A549 (cell line): ENCODE measurements around the gene SMC6.

ENCODE experiments used
- BHLHE40 ChIP-seq: IDR thresholded peaks from 2 replicates; pipeline ENCODE4 v1.6.1; 2012; ENCODE audit warnings: low read depth, low read length, inconsistent platforms
- FOXS1 ChIP-seq: fragments of 250-450 bp; sonication (Bioruptor Pico); IDR thresholded peaks from 2 replicates; pipeline ENCODE4 v1.5.0; 2020; ENCODE audit warnings: mild to moderate bottlenecking, moderate library complexity
- HOXB13 ChIP-seq: fragments of 250-450 bp; sonication (Bioruptor Pico); IDR thresholded peaks from 2 replicates; pipeline ENCODE4 v1.5.0; 2020; ENCODE audit warnings: low read depth, mild to moderate bottlenecking, moderate library complexity
- MAFK ChIP-seq: fragments of 450-650 bp; IDR thresholded peaks from 2 replicates; pipeline ENCODE4 v1.6.1; 2014; ENCODE audit not compliant: partially characterized antibody
- POLR2A ChIP-seq: IDR thresholded peaks from 2 replicates; pipeline ENCODE4 v1.6.1; 2012; ENCODE audit warnings: mild to moderate bottlenecking, low read length
- RCOR1 ChIP-seq: fragments of 150-350 bp; IDR thresholded peaks from 2 replicates; pipeline ENCODE4 v1.6.1; 2014; ENCODE audit warnings: antibody characterized with exemption, low read length, low read depth
- RFX5 ChIP-seq: fragments of 450-650 bp; IDR thresholded peaks from 2 replicates; pipeline ENCODE4 v1.7.1; 2014; ENCODE audit warnings: antibody characterized with exemption, mild to moderate bottlenecking, moderate library complexity
- TF ChIP-seq, protein P1 (sequence below): fragments of >200 bp; sonication (Bioruptor Twin); formaldehyde crosslinking; IDR thresholded peaks from 3 replicates; pipeline ENCODE4 v1.5.1; 2016
- TF ChIP-seq, protein P2 (sequence below): fragments of 450-650 bp; IDR thresholded peaks from 2 replicates; pipeline ENCODE4 v1.6.1; 2014; ENCODE audit warnings: antibody characterized with exemption
- TF ChIP-seq, protein P3 (sequence below): IDR thresholded peaks from 2 replicates; pipeline ENCODE4 v1.6.1; 2012; ENCODE audit warnings: low read depth, borderline replicate concordance

DNA sequence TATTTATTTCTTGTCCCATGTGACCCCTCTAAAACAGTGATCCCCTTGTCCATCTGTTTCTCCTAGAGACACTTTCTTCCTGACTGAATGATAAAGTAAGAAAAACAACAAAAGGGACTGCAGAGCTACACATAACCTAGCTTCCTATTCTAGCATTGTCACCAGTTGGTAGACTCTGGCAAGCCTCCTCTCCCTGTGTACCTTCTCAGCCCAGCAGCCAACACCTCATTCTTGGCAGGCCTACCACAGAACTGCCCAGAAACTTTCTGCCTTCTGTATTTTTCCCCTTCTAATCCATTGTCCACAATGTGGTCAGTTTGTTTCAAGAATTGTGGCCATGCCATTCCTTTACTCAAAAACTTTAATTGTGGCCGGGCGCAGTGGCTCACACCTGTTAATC lies 13.4 kb downstream of the SMC6 start:
- TF ChIP-seq, protein P1, sequence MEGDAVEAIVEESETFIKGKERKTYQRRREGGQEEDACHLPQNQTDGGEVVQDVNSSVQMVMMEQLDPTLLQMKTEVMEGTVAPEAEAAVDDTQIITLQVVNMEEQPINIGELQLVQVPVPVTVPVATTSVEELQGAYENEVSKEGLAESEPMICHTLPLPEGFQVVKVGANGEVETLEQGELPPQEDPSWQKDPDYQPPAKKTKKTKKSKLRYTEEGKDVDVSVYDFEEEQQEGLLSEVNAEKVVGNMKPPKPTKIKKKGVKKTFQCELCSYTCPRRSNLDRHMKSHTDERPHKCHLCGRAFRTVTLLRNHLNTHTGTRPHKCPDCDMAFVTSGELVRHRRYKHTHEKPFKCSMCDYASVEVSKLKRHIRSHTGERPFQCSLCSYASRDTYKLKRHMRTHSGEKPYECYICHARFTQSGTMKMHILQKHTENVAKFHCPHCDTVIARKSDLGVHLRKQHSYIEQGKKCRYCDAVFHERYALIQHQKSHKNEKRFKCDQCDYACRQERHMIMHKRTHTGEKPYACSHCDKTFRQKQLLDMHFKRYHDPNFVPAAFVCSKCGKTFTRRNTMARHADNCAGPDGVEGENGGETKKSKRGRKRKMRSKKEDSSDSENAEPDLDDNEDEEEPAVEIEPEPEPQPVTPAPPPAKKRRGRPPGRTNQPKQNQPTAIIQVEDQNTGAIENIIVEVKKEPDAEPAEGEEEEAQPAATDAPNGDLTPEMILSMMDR = no peak
- TF ChIP-seq POLR2A (no peak), HOXB13 (CRISPR knock-in tag) (no peak), RFX5 (no peak), FOXS1 (CRISPR knock-in tag) (no peak), RCOR1 (no peak), MAFK (no peak), BHLHE40 (no peak)
- TF ChIP-seq, protein P2, sequence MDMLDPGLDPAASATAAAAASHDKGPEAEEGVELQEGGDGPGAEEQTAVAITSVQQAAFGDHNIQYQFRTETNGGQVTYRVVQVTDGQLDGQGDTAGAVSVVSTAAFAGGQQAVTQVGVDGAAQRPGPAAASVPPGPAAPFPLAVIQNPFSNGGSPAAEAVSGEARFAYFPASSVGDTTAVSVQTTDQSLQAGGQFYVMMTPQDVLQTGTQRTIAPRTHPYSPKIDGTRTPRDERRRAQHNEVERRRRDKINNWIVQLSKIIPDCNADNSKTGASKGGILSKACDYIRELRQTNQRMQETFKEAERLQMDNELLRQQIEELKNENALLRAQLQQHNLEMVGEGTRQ = no peak
- TF ChIP-seq, protein P3, sequence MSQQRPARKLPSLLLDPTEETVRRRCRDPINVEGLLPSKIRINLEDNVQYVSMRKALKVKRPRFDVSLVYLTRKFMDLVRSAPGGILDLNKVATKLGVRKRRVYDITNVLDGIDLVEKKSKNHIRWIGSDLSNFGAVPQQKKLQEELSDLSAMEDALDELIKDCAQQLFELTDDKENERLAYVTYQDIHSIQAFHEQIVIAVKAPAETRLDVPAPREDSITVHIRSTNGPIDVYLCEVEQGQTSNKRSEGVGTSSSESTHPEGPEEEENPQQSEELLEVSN = no peak
